ENCODE measurements around the gene MAMSTR.
"Not testable (repeated sequence)": the region's sequence is repeated elsewhere in the genome, so short reads cannot be mapped to it uniquely, and the experiment has no call there.

Gene MAMSTR

DNA sequence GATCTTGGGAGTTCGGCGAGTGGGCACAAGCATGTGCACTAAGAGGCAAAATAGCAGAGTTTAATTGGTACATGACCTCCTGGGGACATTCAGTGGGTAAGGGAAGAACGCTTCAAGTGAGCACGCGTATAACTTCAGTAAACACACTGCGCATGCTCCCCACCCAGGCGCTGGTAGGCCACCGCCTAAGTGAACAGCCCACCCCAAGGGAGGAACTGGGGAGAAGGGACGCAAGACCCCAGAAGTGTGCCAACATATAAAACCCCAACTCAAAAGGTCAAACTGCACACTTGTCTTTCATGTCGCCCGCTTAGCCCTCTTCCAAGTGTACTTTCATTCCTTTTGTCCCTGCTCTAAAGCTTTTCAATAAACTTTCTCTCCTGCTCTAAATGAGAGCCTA lies 36.2 kb downstream of the MAMSTR start:
- H3K9me3 ChIP-seq (ENCODE audit: control insufficient read depth, insufficient read depth, low read length): no peaks in the 10 kb centered on the region
- H3K4me3 ChIP-seq (ENCODE audit: low read length): no peak overlapping the region
- no peak overlapping the region for H3K4me2 ChIP-seq (ENCODE audit: low read length)
- no peak overlapping the region for H3K27ac ChIP-seq (ENCODE audit: low read depth, low read length)
- no peaks in the 10 kb centered on the region for H3K9me2 ChIP-seq (replicated peaks; ENCODE audit: control insufficient read depth, low read length)
- TF ChIP-seq, protein P1, sequence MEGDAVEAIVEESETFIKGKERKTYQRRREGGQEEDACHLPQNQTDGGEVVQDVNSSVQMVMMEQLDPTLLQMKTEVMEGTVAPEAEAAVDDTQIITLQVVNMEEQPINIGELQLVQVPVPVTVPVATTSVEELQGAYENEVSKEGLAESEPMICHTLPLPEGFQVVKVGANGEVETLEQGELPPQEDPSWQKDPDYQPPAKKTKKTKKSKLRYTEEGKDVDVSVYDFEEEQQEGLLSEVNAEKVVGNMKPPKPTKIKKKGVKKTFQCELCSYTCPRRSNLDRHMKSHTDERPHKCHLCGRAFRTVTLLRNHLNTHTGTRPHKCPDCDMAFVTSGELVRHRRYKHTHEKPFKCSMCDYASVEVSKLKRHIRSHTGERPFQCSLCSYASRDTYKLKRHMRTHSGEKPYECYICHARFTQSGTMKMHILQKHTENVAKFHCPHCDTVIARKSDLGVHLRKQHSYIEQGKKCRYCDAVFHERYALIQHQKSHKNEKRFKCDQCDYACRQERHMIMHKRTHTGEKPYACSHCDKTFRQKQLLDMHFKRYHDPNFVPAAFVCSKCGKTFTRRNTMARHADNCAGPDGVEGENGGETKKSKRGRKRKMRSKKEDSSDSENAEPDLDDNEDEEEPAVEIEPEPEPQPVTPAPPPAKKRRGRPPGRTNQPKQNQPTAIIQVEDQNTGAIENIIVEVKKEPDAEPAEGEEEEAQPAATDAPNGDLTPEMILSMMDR (IDR thresholded peaks at IDR 0.05; ENCODE audit: low read depth, low read length, poor library complexity, severe bottlenecking): no peak
- TF ChIP-seq EZH2phosphoT487 (IDR thresholded peaks at IDR 0.05; ENCODE audit: borderline replicate concordance, low read length): no peak
- no peaks in the 10 kb centered on the region for H4K20me1 ChIP-seq (ENCODE audit: control insufficient read depth, insufficient read depth, low read depth, low read length)
- H3K36me3 ChIP-seq (ENCODE audit: control insufficient read depth, low read length): no peaks in the 10 kb centered on the region
- H3F3A ChIP-seq (ENCODE audit: control insufficient read depth, insufficient read depth): no peaks in the 10 kb centered on the region
- no peaks in the 10 kb centered on the region for H3K4me1 ChIP-seq (ENCODE audit: control insufficient read depth, low read length)
- no peaks in the 10 kb centered on the region; the same call in 1 of the 2 replicates for H3K27me3 ChIP-seq (ENCODE audit: control insufficient read depth, low read length)
- H3K79me2 ChIP-seq (ENCODE audit: control insufficient read depth, low read length): no peaks in the 10 kb centered on the region

DNA sequence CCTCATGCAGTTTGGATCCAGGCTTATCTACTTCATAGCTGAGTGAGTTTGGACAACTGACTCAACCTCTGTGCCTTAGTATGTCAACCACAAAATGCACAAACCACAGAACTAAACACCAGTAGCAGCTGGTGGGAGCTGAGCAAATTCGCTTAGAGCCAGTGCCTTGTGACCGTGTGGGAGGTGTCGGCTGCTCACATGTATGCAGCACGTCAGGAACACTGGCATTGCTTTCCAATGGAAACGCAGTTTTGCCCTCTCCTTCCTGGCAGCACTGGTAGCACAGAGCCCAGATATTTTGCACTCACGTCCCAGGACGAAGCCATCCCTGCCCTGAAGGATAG lies 38.4 kb downstream of the MAMSTR start:
- Histone ChIP-seq H3K4me2 (ENCODE audit: low read length) (no peak overlapping the region), H3F3A (ENCODE audit: control insufficient read depth, insufficient read depth) (no peaks in the 10 kb centered on the region), H3K27ac (ENCODE audit: low read depth, low read length) (no peak overlapping the region), H3K27me3 (ENCODE audit: control insufficient read depth, low read length) (no peaks in the 10 kb centered on the region; the same call in 1 of the 2 replicates), H3K4me1 (ENCODE audit: control insufficient read depth, low read length) (no peaks in the 10 kb centered on the region), H3K9me2 (replicated peaks; ENCODE audit: control insufficient read depth, low read length) (no peaks in the 10 kb centered on the region), H3K36me3 (ENCODE audit: control insufficient read depth, low read length) (no peaks in the 10 kb centered on the region), H3K4me3 (ENCODE audit: low read length) (no peak overlapping the region), H4K20me1 (ENCODE audit: control insufficient read depth, insufficient read depth, low read depth, low read length) (no peaks in the 10 kb centered on the region), H3K9me3 (ENCODE audit: control insufficient read depth, insufficient read depth, low read length) (no peaks in the 10 kb centered on the region), H3K79me2 (ENCODE audit: control insufficient read depth, low read length) (no peaks in the 10 kb centered on the region)
- no peak for TF ChIP-seq EZH2phosphoT487 (IDR thresholded peaks at IDR 0.05; ENCODE audit: borderline replicate concordance, low read length)
- TF ChIP-seq, protein P1 (IDR thresholded peaks at IDR 0.05; ENCODE audit: low read depth, low read length, poor library complexity, severe bottlenecking): no peak

DNA sequence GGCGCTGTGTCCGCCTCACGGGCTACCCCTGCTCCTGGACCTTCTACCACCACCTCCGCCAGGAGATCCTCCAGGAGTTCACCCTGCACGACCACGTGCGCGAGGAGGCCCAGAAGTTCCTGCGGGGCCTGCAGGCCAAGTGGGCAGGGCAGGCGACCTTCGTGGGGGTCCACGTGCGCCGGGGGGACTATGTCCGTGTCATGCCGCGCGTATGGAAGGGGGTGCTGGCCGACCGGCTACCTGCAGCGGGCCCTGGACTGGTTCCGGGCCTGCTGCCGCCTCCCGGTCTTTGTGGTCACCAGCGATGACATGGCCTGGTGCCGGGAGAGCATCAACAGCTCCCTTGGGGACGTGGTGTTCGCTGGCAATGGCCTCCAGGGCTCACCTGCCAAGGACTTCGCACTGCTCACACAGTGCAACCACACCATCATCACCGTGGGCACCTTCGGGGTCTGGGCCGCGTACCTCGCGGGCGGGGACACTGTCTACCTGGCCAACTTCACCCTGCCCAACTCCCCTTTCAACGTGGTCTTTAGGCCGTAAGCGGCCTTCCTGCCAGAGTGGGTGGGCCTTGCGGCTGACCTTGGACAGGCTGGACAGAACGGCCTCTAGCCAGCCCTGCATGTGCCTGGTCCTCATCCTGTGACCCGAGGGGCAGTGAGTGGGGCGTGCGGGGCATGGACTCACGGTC lies 38.9 kb downstream of the MAMSTR start:
- Histone ChIP-seq H3K4me1 (ENCODE audit: control insufficient read depth, low read length) (peaks cover 1% of the 10 kb centered on the region), H3K9me2 (replicated peaks; ENCODE audit: control insufficient read depth, low read length) (no peaks in the 10 kb centered on the region), H4K20me1 (ENCODE audit: control insufficient read depth, insufficient read depth, low read depth, low read length) (no peaks in the 10 kb centered on the region), H3K9me3 (ENCODE audit: control insufficient read depth, insufficient read depth, low read length) (no peaks in the 10 kb centered on the region), H3F3A (ENCODE audit: control insufficient read depth, insufficient read depth) (no peaks in the 10 kb centered on the region), H3K27ac (ENCODE audit: low read depth, low read length) (no peak overlapping the region), H3K27me3 (ENCODE audit: control insufficient read depth, low read length) (no peaks in the 10 kb centered on the region; the same call in 1 of the 2 replicates), H3K79me2 (ENCODE audit: control insufficient read depth, low read length) (no peaks in the 10 kb centered on the region), H3K4me2 (ENCODE audit: low read length) (no peak overlapping the region), H3K36me3 (ENCODE audit: control insufficient read depth, low read length) (no peaks in the 10 kb centered on the region), H3K4me3 (ENCODE audit: low read length) (no peak overlapping the region)
- TF ChIP-seq EZH2phosphoT487 (IDR thresholded peaks at IDR 0.05; ENCODE audit: borderline replicate concordance, low read length): no peak
- TF ChIP-seq, protein P1 (IDR thresholded peaks at IDR 0.05; ENCODE audit: low read depth, low read length, poor library complexity, severe bottlenecking): no peak

DNA sequence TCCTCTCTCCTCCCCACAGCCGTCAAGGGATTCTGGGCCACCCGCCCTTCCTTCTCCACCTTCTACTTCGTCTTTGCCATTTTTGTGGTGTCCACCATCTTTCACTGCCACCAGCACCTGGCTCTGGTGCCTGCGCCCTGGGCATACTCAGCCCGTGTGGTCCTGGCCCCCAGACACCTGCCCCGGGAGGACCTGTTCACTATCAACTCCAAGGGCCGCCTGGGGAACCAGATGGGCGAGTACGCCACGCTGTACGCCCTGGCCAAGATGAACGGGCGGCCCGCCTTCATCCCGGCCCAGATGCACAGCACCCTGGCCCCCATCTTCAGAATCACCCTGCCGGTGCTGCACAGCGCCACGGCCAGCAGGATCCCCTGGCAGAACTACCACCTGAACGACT lies 39.5 kb downstream of the MAMSTR start:
- H3K4me2 ChIP-seq (ENCODE audit: low read length); H3K27me3 ChIP-seq (ENCODE audit: control insufficient read depth, low read length); H4K20me1 ChIP-seq (ENCODE audit: control insufficient read depth, insufficient read depth, low read depth, low read length); H3K9me3 ChIP-seq (ENCODE audit: control insufficient read depth, insufficient read depth, low read length); H3K36me3 ChIP-seq (ENCODE audit: control insufficient read depth, low read length); H3K4me1 ChIP-seq (ENCODE audit: control insufficient read depth, low read length); H3K27ac ChIP-seq (ENCODE audit: low read depth, low read length); H3F3A ChIP-seq (ENCODE audit: control insufficient read depth, insufficient read depth); H3K9me2 ChIP-seq (replicated peaks; ENCODE audit: control insufficient read depth, low read length); H3K4me3 ChIP-seq (ENCODE audit: low read length); H3K79me2 ChIP-seq (ENCODE audit: control insufficient read depth, low read length): not testable (repeated sequence)

Data from DOHH2 (cell line).